Head of caudate nucleus (tissue), 42 donors: ENCODE data around the gene COBL.
A peak's percentile ranks its signal among the peaks of the same experiment; 100 is the strongest.

Experiments
- DNase-seq, 42 donors: peaks; one replicate each; pipeline versions ENCODE4 v3.0.0 to v3.0.0-alpha.2; 2020 to 2021; ENCODE audit warnings: mixed read lengths in 7 of 42
- intact Hi-C: fragments of 100-400 bp; cut with DNase I; formaldehyde crosslinking; loops from one replicate; pipeline ENCODE4 v1.15.0; 2022

COBL gene

DNA sequence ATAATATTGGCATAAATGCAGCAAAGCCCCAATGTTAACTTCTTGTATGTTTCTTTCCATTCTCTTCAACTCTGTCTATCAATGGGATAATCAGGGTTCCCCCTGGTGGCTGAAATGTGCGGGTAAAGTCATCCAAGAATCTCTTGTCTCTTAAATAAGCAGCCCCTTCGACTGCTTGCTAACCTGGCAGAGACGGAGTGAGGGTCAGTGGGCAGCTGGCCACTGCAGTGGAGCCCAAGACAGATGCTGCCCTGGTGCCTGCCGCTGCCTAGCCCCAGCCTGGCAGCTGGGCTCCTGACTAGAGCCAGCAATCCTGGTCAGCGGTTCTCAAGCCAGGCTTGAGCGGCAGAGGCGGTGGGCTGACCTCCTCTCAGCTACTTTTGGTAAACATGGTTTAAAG is 248.9 kb downstream of the COBL start:
- intact Hi-C loops = loop anchor here (5.0 to 10.0 kb wide), 2 partner anchors 85 to 283 kb away; partner anchors contain the start of gene GRB10
- DNase-seq = peak; percentile 25 to 91 (median 76)

DNA sequence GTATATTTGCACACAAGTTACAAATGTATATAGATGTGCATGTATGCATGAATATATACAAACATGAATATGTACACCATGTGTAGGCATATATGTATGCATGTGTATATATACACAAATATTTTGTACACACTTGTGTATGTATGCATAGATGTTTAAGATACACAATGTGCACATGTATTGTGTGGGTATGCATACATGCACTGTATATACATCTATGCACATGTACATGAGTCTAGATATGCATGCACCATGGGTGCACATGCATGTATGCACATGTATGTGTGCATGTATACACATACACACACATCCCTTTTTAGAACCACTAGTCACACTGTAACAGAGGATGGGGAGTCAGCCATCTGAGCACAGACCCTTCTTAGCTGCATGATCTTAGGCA is 249.4 kb downstream of the COBL start:
- DNase-seq = no peak
- intact Hi-C loops = loop anchor here (5.0 to 10.0 kb wide), 2 partner anchors 85 to 282 kb away; partner anchors contain the start of gene GRB10

DNA sequence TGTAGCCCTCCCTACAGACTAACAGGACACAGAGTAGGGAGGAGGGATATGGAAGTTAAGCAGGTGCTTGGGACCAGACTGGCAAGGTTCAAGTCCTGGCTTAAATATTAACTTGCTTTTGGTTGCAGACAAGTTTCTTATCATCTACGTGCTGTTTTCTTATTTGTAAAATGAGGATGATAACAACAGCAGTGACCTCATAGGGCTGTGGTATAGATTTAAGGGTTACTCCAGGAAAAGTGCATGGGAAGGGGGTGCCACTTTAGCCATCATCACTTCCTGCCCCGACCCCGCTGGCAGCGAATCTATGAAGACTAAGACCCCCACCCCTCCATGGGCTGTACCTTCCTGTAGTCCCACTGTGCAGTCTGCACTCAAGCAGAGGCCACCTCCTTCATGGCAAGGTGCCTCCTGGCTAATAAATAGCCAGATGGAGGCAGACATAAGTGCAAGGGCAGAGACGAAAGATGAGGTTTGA is 250.2 kb downstream of the COBL start:
- DNase-seq = no peak
- intact Hi-C loops = loop anchor here (5.0 to 10.0 kb wide), 2 partner anchors 86 to 282 kb away; partner anchors contain the start of gene GRB10

DNA sequence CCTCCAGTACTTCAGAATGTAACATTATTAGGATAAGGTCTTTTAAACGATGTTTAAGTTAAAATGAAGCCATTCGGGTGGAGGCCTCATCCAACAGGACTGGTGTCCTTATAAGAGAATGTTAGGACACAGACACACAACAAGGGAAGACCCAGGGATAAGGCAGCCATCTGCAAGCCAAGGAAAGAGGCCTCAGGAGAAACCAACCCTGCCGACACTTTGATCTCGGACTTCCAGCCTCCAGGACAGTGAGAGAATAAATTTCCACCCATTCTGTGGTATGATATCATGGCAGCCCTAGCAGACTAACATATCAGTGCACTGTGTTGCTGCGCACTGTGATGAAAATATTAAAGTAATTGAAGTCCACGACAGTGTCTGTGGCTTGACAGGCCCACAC is 250.8 kb downstream of the COBL start:
- DNase-seq = no peak
- intact Hi-C loops = loop anchor here (5.0 to 10.0 kb wide), 2 partner anchors 87 to 281 kb away; partner anchors contain the start of gene GRB10

DNA sequence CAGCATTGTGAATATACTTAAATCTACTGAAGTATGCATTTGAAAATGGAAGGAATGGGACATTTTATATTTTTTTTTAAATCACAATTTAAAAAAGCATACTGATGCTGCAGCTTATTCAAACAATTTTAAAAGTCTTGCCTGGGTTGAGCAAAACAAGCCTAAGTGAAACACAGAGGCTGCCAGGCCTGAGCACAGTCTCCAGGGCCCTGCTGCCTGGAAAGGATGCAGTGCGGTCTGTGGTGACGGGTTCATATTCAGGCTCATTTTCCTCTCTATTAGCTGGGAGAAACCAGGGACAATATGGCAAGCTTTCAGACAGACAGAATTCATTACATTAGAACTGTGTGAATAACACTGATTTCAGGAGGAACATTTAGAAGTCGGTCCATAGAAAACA is 251.9 kb downstream of the COBL start:
- DNase-seq = no peak
- intact Hi-C loops = loop anchor here (5.0 to 10.0 kb wide), 2 partner anchors 88 to 280 kb away; partner anchors contain the start of gene GRB10

DNA sequence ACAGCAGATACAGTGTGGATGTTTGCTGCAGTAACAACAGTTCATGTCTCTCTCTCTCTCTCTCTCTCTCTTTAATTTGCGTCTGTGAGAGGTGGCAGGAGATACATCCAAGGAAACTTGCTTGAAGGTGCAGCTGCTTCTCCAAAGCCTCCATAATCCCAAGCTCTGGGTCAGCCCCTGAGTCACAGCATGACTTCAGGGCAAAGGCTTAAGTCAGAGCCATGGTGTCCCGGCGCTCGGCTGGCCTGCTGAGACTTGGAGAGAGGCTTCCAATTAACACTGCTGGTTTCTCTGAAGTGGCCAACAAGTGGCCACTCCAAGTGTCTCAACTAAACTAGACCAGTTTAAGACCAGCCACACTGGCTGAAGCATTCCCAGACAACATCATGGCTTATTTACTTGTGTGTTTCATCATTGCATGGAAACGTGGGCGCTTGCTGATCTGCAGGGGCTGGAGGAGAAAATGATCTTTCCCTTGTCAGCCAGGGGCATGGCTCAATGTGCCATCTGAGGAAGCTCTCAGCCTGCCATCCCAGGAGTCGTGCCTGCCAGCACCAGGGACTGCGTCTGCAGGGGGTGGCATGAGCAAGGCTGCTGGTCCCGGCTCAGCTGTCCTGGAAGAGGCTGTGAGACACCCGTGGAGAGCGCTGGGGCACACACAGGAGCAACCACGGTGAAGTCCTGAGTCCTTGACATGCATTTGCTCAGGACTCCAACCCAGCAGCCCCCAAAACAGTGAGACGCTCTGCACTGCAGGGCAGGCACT is 254.2 kb downstream of the COBL start:
- DNase-seq = peak in 29 of 42 donors; percentile 22 to 75 (median 42)

DNA sequence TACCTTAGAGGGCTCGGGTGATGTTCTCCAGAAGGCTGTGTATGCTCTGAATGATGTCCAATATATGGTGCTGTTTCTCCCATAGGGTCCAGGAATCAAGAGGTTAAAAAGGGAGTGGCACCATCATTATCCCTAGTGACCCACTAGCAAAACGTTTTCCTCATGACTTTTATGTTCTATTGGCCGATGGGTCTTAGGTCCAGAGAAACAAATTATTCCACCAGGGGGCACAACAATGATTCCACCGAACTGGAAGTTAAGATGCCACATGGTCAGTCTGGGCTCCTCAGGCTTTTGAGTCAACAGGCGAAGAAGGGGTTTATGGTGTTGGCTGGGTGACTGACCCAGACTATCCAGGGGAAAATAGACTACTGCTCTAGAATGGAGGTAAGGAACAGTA is 256.1 kb downstream of the COBL start:
- intact Hi-C loops = loop anchor here (10.0 kb wide), 1 partner anchor 276 kb away; the partner anchor contains the start of gene GRB10
- DNase-seq = no peak

More for the DNA sequence above, 254.2 kb downstream of the COBL start:
- intact Hi-C loops = loop anchor here (10.0 kb wide), 1 partner anchor 278 kb away; the partner anchor contains the start of gene GRB10

DNA sequence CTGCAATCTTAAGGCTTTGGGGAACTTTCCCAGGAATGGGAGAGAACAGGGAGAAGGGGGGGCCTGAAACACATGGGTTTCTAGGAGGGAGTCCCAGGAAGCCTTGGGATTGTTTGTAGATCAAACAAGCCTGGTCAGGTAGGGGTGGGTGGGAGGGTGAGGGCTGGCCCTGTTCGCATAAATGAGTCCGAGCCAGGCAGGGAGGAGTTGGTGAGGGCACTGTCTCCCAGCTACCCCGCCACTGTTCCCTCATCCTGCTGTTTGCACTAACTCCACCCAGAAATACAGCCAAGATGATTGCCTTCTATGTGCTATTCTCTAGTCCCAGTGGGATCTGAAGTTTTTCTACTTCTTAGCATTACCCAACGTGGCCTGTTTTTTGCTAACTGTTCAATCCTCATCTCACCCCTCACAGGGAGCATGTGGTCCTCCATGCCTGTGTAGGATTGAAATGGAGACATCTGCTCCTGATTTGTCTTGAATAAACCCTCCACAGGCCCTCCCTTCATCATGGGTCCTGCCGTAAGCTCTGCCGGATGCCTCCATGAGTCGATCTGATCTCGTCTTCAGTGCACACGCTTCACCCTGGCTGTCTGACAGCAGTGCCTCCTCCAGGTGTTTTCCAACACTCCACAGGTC is 257.0 kb downstream of the COBL start:
- no peak for DNase-seq
- intact Hi-C loops = loop anchor here (10.0 kb wide), 1 partner anchor 275 kb away; the partner anchor contains the start of gene GRB10

DNA sequence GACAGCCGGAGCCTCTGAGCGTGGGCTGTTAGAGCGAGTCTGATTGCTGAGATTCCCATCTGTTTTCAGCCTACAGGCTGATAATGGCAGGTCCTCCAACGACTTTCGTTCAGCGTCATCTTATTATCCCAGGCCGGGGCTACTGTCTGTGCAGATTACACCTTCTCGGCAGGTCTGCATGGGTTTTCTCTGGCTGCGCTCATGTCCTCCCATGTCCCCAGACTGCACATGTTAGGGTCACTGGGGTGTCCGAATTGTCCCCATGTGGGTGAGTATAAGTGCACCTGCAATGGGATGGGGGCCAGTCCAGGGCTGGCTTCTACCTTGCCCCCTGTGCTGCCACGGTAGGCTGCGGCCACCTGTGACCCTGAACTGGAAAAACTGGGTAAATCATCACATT is 257.8 kb downstream of the COBL start:
- intact Hi-C loops = no loop called here
- DNase-seq = no peak

DNA sequence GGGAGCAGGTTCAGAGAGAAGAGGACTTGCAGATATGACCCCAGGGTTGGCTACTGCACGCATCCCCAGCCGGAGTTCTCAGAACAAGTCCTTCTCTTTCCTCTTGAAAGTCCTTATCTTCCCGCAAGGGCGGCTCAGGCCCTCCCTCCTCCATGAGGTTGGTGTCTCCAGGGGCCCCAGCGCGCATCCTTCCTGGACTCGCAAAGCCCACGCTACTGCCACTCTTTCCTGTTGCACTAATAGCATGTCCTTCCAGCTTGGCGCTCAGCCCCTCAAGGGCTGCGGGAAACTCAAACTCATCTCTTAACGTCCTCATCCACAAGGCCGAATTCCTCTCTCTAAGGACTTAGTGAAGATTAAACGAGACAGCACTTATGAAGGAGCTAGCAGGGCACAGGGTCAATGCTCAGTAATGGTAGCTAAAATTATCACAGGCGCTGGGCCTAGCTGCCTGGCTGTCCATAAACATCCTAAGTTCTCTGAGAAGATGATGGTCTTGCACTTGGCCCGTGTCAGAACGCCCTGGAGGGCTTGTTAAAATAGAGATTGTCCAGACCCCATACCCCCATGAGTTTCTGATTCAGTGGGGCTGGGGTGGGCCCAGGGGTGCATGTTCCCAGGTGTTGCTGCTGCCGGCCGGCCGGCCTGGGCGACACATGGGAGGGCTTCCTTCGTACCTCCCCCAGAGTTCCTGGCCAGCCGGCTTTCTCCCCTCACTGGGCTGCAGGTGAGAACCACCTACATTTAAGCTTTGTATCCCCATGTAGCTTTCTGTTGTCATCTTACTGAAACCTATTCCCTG is 261.4 kb downstream of the COBL start:
- no peak for DNase-seq
- intact Hi-C loops = no loop called here

DNA sequence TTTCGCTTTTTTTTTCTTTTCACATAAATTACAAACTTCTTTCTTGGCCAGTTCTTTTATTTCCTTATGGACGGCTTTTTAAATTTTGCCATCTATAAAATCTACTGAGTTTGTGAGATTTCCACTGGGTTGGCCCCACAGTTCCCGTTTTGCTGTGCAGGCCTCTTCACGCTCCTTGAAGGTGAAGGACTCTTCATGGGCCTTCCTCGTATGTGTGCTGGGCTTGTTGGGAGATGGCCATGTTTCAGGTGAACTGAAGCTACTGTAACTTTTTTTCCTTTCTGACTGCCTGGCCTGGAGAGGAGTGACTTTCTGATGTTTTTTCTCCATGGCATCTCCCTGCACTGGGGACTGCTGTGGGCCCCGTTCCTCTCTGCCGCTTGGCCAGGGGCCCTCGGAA is 262.4 kb downstream of the COBL start:
- intact Hi-C loops = no loop called here
- DNase-seq = no peak

DNA sequence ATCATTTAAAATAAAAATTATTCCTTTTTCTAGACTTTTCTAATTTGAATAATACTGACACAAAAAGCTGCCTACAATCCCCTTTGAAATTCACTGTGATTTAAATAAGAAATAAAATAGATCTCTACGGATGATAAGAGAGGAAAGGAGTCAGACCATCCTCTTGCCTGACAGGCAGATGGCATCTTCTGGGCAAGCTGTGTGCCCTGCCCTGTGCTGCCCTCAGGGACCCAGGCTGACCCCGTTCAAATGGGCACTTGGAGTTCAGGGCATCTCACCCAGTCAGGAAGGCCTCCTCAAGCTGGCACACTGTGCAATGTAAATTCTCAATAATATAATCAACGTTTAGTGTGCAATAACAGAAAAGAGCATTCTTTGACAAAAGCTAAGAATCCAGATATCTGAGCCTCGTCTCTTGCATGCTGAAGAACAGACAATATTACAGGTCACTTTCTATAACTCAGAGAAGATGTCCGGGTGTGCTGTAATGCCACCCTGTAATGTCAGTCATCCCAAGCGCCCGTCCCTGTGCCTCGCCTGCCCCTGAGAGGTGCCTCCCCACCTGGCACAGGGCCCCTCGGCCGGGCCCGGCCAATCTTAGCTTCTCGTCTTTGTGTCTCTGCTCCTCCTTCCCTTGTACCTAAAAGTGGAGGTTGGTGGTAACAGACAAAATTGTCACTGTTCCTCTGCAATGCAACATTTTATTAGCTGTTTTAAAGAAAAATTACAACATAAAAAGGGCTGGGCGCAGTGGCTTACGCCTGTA is 263.3 kb downstream of the COBL start:
- intact Hi-C loops = no loop called here
- DNase-seq = no peak

DNA sequence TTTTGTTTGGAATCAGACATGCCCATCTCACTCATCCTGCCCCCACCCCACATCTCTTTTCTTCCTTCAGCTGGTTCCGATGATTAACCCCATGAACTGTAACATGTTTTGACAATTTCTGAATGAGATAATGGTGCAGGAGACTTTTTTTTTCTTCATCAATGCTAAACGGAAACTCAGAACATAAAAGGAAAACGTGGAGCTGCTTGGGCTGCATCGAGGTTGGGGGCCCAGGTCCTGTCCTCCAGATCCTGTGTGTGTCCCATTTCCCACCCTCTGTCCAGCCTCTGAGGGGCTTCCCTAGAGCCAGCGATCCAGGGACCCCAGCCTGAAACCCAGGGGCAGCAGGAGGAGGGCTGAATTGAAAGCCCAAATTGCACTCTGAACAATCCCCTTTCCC is 270.1 kb downstream of the COBL start:
- no peak for DNase-seq
- intact Hi-C loops = no loop called here

DNA sequence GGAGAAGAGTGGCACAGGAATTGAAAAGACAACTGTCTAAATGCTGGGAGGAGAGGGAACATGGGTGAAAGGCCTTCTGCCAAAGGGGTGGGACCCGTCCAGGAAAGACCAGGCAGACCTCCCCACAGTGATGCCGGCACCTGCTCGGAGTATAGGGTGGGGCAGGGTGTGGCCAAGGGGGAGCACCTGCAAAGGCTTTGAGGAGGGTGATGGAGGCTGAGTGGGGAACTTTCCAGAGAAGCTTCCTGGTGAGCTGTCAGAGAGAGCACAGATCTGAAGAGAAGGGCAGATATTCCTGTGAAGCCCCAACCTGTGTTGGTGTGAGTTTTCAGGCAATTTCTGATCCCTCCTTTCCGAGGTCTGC is 270.5 kb downstream of the COBL start:
- intact Hi-C loops = no loop called here
- DNase-seq = no peak

DNA sequence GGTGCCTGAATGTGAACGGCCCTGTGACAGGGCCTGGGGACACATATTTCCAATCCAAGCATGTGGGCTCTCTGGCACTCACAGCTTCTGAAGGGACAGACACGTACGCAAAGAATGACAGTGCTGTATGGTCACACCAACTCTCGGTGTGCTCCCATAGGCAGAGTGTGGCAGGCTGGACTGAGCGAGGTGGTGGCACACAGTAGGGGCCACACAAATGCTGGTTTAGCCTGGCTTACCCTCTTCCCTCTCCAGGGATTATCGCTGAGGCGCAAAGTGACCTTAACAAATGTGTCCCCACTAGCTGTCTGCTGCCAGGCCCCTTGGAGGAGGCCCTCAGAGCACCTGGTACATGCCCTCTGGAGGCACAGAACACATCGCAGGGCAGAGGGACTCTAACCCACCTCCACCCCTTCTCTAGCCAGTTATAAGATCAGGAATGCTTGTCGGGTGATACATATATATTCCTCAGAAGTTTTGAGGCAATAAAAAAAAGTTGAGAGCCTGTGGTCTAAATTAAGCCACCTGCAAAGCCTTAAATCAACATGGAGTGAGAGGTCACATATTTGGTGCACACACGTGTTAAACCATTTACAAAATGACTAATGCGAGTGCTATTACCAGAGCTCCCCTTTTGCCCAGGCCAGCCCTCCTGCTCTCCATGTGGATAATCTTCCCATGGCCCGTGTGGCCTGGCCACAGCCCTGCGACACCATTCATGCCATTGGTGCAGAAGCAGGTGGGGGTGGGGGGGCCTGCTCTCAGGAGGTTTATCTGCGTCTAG is 271.1 kb downstream of the COBL start:
- intact Hi-C loops = no loop called here
- DNase-seq = no peak

DNA sequence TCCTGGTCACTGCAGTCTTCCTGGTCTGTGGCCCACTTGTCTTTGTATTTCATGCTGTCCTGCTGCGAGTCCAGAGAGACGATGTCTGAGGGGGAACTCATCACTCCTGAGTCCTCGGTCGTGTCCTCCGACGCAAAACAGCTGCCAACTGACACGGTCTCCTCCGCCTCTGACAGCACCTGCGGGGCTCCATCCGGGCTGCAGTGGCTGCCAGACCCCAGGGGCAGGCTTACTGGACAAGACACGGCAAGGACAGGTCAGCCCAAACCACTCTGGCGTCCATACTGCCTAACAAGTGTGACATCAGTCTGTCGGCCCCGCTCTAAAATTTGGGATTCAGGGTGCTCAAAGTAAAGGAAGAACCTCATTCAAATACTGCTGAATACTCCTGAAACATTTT is 273.1 kb downstream of the COBL start:
- DNase-seq = no peak
- intact Hi-C loops = no loop called here

DNA sequence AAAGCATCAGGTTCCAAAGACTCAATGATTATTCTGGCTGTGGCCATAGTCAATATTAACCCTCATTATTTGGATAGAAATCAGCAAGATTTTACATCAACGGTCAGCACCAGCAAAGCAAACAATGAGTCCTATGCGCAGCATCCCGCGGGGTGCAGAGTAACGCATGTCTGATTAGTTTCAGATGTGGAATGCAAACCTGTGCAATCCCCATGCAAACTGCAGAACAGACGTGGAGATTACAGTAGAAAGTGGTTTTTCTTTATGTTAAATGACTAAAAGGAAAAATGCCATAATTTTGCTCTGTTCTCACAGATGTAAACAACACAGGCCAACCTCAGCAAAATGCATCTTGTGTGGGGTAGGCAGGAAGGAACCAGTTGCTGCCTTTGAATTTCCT is 275.8 kb downstream of the COBL start:
- no peak for DNase-seq
- intact Hi-C loops = no loop called here

DNA sequence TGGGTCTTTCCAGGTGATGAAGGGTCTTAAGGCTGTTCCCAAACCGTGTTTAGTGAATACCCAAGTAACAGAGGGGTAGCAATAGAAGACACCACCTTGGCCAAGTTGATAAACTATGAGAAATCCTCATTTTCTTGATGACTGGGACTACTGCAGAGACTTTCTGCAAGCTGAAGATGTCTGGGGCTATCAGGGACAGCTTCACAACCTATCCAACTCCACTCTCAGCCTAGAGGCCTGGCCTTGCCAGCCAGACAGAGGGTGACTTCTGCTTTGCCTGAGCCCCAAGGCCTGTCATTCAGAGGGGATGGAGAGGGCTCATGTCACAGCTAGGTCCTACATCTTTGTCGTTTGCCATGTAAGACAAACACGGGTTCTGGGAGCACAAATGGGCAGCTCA is 278.0 kb downstream of the COBL start:
- intact Hi-C loops = no loop called here

More for the DNA sequence above, 278.0 kb downstream of the COBL start:
- DNase-seq = no peak
